Tibial artery (tissue), 4 donors: ENCODE data around the gene SYT7.

Source experiments
- DNase-seq, 2 donors: peaks; one replicate each; pipeline ENCODE4 v3.0.0-alpha.2; 2019
- H3K27ac ChIP-seq, 2 donors: fragments of 200-600 bp; sonication (generic) in 1 of 2; 1 replicate in 1 of 2; 2 replicates in 1 of 2; pipeline ENCODE4 v1.5.1; 2018 to 2019; ENCODE audit warnings: mild to moderate bottlenecking in 1 of 2
- H3K27me3 ChIP-seq, 2 donors: fragments of 200-600 bp; sonication (generic) in 1 of 2; one replicate each; pipeline versions ENCODE4 v1.5.1 to v1.6.0; 2016 to 2019
- H3K36me3 ChIP-seq, 3 donors: fragments of 200-600 bp; sonication (generic) in 2 of 3; one replicate each; pipeline ENCODE4 v1.5.1; 2016 to 2019; ENCODE audit warnings: mild to moderate bottlenecking in 2 of 3
- H3K4me1 ChIP-seq, 4 donors: fragments of 200-600 bp; sonication (generic) in 2 of 4; 1 replicate in 3 of 4; 2 replicates in 1 of 4; pipeline ENCODE4 v1.5.1; 2016 to 2019
- H3K4me3 ChIP-seq, 2 donors: fragments of 200-600 bp; sonication (generic) in 1 of 2; 1 replicate in 1 of 2; 2 replicates in 1 of 2; pipeline ENCODE4 v1.5.1; 2018 to 2019; ENCODE audit warnings: mild to moderate bottlenecking in 2 of 2
- H3K9me3 ChIP-seq, 3 donors: fragments of 200-600 bp; sonication (generic) in 1 of 3; one replicate each; pipeline ENCODE4 v1.5.1; 2016 to 2019
- intact Hi-C: fragments of 100-400 bp; cut with DNase I; formaldehyde crosslinking; loops from one replicate; pipeline ENCODE4 v1.15.0; 2023; ENCODE audit warnings: low total_unique reads
- TF ChIP-seq, protein P1 (sequence below), 2 experiments: fragments of 200-600 bp in 1 of 2; fragments of 450-650 bp in 1 of 2; IDR thresholded peaks; one replicate each; pipeline ENCODE4 v1.5.1; 2017 to 2019; ENCODE audit warnings: antibody characterized with exemption in 2 of 2, mild to moderate bottlenecking in 1 of 2, moderate library complexity in 1 of 2

SYT7 gene

DNA sequence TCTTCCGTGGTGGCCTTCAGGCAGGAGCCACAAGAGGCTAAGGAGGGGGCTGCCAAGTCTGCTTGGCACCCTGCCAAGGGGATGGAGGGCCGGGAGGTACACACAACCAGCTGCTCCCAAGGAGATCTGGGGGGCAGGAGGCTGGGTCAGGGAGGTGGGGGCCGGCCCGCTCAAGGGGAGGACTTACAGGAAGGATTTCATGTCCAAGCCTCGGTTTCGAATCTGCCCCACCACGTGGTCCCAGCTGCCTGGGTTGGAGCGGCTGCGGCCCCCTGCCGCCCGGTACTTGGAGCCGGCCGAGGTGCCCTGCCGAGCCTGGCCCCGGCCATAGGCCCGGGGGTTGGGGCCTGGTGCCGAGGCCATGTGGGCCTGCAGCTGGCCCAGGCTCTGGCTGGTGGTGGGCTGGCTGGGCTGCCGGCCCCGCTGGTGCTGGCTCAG, 38.8 kb downstream of the SYT7 start:
- intact Hi-C loops, result no loop called here
- Histone ChIP-seq H3K27ac (no peak overlapping the region), H3K27me3 (peaks cover 0 to 74% of the 10 kb centered on the region in 2 donors), H3K9me3 (no peaks in the 10 kb centered on the region), H3K4me1 (peaks cover 0 to 5% (median 0%) of the 10 kb centered on the region in 4 donors), H3K36me3 (no peaks in the 10 kb centered on the region), H3K4me3 (no peak overlapping the region)
- TF ChIP-seq, protein P1, sequence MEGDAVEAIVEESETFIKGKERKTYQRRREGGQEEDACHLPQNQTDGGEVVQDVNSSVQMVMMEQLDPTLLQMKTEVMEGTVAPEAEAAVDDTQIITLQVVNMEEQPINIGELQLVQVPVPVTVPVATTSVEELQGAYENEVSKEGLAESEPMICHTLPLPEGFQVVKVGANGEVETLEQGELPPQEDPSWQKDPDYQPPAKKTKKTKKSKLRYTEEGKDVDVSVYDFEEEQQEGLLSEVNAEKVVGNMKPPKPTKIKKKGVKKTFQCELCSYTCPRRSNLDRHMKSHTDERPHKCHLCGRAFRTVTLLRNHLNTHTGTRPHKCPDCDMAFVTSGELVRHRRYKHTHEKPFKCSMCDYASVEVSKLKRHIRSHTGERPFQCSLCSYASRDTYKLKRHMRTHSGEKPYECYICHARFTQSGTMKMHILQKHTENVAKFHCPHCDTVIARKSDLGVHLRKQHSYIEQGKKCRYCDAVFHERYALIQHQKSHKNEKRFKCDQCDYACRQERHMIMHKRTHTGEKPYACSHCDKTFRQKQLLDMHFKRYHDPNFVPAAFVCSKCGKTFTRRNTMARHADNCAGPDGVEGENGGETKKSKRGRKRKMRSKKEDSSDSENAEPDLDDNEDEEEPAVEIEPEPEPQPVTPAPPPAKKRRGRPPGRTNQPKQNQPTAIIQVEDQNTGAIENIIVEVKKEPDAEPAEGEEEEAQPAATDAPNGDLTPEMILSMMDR (IDR thresholded peaks at IDR 0.05), result no peak
- DNase-seq, result no peak

DNA sequence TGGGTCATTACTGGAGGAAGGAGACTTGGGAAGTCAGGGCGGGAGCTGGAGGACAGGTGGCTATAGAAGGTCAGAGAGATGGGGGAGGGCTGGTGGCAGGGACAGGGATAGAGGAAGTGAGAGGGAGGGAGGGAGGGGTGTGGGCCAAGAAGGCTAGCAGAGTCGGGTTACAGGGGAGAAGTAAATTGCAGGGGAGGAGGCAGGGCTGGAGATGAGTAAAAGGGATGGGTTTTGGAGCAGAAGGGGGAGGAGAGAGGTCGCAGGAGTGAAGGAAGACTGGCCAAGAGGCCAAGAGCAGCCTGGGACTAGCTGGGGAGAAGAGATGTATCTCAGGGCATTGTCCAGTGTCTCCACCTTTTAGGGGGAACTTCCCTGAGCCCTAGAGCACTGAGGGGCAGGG, 39.3 kb downstream of the SYT7 start:
- H3K27ac ChIP-seq, result no peak overlapping the region
- H3K9me3 ChIP-seq, result no peaks in the 10 kb centered on the region
- DNase-seq, result no peak
- H3K4me1 ChIP-seq, result peaks cover 0 to 5% (median 0%) of the 10 kb centered on the region in 4 donors
- H3K36me3 ChIP-seq, result no peaks in the 10 kb centered on the region
- TF ChIP-seq, protein P1 (IDR thresholded peaks at IDR 0.05), result no peak
- H3K4me3 ChIP-seq, result no peak overlapping the region
- intact Hi-C loops, result no loop called here
- H3K27me3 ChIP-seq, result peaks cover 0 to 74% of the 10 kb centered on the region in 2 donors

DNA sequence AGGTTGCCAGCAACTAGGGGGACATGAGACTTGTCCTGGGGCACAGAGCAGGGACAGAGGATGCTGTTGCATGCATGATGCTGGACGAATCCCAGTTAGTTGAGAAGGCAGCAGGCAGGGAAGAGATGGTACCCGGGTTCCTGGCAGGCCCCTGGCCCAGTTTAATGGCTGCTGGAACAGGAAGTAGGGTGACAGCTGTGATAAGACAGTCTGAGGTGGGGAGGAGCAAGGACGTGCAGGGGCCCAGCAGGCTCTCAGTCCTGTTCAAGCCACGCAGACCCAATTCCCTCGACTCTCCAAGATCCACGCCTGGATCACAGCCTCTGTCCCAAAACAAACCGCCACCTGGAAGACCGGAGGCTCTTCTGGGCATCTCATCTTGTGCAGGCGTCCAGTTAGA, 40.3 kb downstream of the SYT7 start:
- Histone ChIP-seq H3K4me3 (no peak overlapping the region), H3K27ac (no peak overlapping the region), H3K9me3 (no peaks in the 10 kb centered on the region), H3K4me1 (peaks cover 0 to 5% (median 0%) of the 10 kb centered on the region in 4 donors), H3K27me3 (peaks cover 0 to 73% of the 10 kb centered on the region in 2 donors), H3K36me3 (no peaks in the 10 kb centered on the region)
- TF ChIP-seq, protein P1 (IDR thresholded peaks at IDR 0.05), result no peak
- intact Hi-C loops, result no loop called here
- DNase-seq, result no peak

DNA sequence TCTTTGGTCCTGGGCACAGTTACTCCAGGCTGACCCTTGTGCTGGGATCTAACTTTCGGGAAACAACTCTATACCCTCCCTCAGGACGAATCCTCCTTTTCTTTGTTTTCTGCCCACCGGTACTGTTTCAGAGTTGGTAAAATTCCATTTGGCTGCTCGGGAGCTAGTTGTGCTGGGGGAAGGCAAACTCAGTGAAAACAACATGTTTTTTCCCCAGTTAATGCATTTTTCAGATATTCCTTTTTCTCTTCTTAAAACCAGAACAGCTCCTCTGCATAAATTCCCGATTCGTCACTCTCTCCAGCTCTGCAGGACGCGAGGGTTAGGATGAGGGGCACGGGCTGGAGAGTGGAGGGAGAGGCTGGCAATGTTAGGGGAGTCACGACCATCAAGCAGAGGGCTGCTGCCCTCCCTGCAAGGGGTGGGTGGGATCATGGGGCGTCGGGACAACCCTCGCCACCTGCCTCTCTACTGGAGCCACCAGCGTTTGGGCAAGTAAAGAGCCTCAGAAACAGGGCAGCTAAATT, 41.0 kb downstream of the SYT7 start:
- TF ChIP-seq, protein P1 (IDR thresholded peaks at IDR 0.05), result no peak
- Histone ChIP-seq H3K4me1 (peaks cover 0 to 5% (median 0%) of the 10 kb centered on the region in 4 donors), H3K27ac (no peak overlapping the region), H3K36me3 (no peaks in the 10 kb centered on the region), H3K27me3 (peaks cover 0 to 74% of the 10 kb centered on the region in 2 donors), H3K4me3 (no peak overlapping the region), H3K9me3 (no peaks in the 10 kb centered on the region)
- intact Hi-C loops, result no loop called here
- DNase-seq, result no peak

DNA sequence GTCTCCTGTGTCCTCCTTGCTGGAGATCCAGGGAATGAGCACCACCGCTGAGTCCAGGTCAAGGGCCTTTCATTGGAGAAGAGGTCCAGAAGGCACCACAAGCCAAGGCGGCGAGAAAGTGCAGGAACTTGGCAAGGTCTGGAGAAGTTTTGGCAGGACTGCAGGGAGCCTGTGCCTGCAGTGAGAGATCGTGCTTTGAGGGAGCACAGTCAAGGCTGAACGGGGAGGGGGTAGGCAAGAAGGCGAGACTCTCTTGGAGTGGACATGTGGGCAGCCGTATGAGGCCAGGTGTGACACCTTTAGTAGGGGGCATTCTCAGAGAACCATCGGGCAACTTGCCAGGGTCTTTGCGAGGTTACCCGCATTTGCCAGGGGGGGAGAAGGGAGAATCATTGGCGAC, 41.9 kb downstream of the SYT7 start:
- no peaks in the 10 kb centered on the region for H3K36me3 ChIP-seq
- DNase-seq, result no peak
- peaks cover 0 to 81% of the 10 kb centered on the region in 2 donors for H3K27me3 ChIP-seq
- H3K9me3 ChIP-seq, result no peaks in the 10 kb centered on the region
- H3K4me3 ChIP-seq, result no peak overlapping the region
- intact Hi-C loops, result no loop called here
- H3K4me1 ChIP-seq, result peaks cover 0 to 5% (median 0%) of the 10 kb centered on the region in 4 donors
- no peak overlapping the region for H3K27ac ChIP-seq
- TF ChIP-seq, protein P1 (IDR thresholded peaks at IDR 0.05), result no peak

DNA sequence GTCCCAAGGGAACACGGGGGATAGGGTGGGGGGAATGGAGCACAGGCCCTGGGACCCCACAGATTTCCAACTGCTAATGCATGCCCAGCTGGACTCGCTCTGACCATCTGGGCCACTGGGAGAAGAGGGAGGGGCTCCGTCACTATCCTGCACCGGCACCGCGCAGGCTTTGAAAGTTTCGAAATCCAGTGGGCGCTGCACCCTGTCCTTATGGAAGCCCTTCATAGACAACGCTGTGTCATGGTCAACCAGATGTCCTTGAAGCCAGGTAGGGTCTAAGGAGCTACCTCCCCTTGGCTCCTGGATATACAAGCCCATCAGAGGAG, 42.3 kb downstream of the SYT7 start:
- no peak for DNase-seq
- Histone ChIP-seq H3K27ac (no peak overlapping the region), H3K36me3 (no peaks in the 10 kb centered on the region), H3K27me3 (peaks cover 0 to 85% of the 10 kb centered on the region in 2 donors), H3K4me3 (no peak overlapping the region), H3K9me3 (no peaks in the 10 kb centered on the region), H3K4me1 (peaks cover 0 to 5% (median 0%) of the 10 kb centered on the region in 4 donors)
- intact Hi-C loops, result no loop called here
- TF ChIP-seq, protein P1 (IDR thresholded peaks at IDR 0.05), result no peak
